ENCODE measurements around the gene WDR86. TPM values are rescaled to one million over a fixed set of nuclear protein-coding genes. Genes with fewer than 3 reads are reported as not detected.

The WDR86 gene
- total and polyA plus RNA-seq, 2 experiments from 2014 or later = 9.1 to 59.1 TPM

- Histone ChIP-seq H3K79me2 (replicated peaks; ENCODE audit: insufficient read depth) (no peaks in the 10 kb centered on the region), H3K27me3 (ENCODE audit: insufficient read depth) (no peaks in the 10 kb centered on the region), H3K9me2 (ENCODE audit: insufficient read depth) (no peaks in the 10 kb centered on the region), H3K27ac (ENCODE audit: low read depth) (no peak overlapping the region), H3K4me1 (ENCODE audit: insufficient read depth) (peaks cover 25% of the 10 kb centered on the region), H4K20me1 (replicated peaks; ENCODE audit: insufficient read depth) (no peaks in the 10 kb centered on the region), H3K4me2 (no peak overlapping the region), H3F3A (replicated peaks; ENCODE audit: low read depth) (no peaks in the 10 kb centered on the region), H3K36me3 (ENCODE audit: insufficient read depth) (no peaks in the 10 kb centered on the region; the same call in 1 of the 2 replicates), H2AFZ (no peak overlapping the region), H3K4me3 (no peak overlapping the region)
- H3K36me3 Mint-ChIP-seq (ENCODE audit: low read depth) = no peaks in the 10 kb centered on the region
- H3K9me3 Mint-ChIP-seq = no peaks in the 10 kb centered on the region
- H3K4me3 Mint-ChIP-seq = no peak overlapping the region
- no peak for DNase-seq (ENCODE audit: low spot score)
- TF ChIP-seq EZH2 (IDR thresholded peaks at IDR 0.05; ENCODE audit: low read depth, unreplicated experiment) = no peak
- no peak for TF ChIP-seq ZNF331 (CRISPR knock-in tag; IDR thresholded peaks at IDR 0.05; ENCODE audit: low read depth)
- no peak for TF ChIP-seq EZH2phosphoT487 (IDR thresholded peaks at IDR 0.05; ENCODE audit: unreplicated experiment)
- TF ChIP-seq NANOG (IDR thresholded peaks at IDR 0.05; ENCODE audit: borderline replicate concordance) = no peak
- TF ChIP-seq JUNB (IDR thresholded peaks at IDR 0.05; ENCODE audit: unreplicated experiment) = no peak
- TF ChIP-seq, protein P1, sequence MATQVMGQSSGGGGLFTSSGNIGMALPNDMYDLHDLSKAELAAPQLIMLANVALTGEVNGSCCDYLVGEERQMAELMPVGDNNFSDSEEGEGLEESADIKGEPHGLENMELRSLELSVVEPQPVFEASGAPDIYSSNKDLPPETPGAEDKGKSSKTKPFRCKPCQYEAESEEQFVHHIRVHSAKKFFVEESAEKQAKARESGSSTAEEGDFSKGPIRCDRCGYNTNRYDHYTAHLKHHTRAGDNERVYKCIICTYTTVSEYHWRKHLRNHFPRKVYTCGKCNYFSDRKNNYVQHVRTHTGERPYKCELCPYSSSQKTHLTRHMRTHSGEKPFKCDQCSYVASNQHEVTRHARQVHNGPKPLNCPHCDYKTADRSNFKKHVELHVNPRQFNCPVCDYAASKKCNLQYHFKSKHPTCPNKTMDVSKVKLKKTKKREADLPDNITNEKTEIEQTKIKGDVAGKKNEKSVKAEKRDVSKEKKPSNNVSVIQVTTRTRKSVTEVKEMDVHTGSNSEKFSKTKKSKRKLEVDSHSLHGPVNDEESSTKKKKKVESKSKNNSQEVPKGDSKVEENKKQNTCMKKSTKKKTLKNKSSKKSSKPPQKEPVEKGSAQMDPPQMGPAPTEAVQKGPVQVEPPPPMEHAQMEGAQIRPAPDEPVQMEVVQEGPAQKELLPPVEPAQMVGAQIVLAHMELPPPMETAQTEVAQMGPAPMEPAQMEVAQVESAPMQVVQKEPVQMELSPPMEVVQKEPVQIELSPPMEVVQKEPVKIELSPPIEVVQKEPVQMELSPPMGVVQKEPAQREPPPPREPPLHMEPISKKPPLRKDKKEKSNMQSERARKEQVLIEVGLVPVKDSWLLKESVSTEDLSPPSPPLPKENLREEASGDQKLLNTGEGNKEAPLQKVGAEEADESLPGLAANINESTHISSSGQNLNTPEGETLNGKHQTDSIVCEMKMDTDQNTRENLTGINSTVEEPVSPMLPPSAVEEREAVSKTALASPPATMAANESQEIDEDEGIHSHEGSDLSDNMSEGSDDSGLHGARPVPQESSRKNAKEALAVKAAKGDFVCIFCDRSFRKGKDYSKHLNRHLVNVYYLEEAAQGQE (IDR thresholded peaks at IDR 0.05; ENCODE audit: unreplicated experiment) = no peak
- TF ChIP-seq, protein P2, sequence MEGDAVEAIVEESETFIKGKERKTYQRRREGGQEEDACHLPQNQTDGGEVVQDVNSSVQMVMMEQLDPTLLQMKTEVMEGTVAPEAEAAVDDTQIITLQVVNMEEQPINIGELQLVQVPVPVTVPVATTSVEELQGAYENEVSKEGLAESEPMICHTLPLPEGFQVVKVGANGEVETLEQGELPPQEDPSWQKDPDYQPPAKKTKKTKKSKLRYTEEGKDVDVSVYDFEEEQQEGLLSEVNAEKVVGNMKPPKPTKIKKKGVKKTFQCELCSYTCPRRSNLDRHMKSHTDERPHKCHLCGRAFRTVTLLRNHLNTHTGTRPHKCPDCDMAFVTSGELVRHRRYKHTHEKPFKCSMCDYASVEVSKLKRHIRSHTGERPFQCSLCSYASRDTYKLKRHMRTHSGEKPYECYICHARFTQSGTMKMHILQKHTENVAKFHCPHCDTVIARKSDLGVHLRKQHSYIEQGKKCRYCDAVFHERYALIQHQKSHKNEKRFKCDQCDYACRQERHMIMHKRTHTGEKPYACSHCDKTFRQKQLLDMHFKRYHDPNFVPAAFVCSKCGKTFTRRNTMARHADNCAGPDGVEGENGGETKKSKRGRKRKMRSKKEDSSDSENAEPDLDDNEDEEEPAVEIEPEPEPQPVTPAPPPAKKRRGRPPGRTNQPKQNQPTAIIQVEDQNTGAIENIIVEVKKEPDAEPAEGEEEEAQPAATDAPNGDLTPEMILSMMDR (conservative IDR thresholded peaks at IDR 0.05; ENCODE audit: low read depth in 2 of 2) = no peak
- TF ChIP-seq ZNF114 (CRISPR knock-in tag; IDR thresholded peaks at IDR 0.05) = no peak
- TF ChIP-seq, protein P3, sequence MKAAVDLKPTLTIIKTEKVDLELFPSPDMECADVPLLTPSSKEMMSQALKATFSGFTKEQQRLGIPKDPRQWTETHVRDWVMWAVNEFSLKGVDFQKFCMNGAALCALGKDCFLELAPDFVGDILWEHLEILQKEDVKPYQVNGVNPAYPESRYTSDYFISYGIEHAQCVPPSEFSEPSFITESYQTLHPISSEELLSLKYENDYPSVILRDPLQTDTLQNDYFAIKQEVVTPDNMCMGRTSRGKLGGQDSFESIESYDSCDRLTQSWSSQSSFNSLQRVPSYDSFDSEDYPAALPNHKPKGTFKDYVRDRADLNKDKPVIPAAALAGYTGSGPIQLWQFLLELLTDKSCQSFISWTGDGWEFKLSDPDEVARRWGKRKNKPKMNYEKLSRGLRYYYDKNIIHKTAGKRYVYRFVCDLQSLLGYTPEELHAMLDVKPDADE (IDR thresholded peaks at IDR 0.05) = no peak
- TF ChIP-seq, protein P4, sequence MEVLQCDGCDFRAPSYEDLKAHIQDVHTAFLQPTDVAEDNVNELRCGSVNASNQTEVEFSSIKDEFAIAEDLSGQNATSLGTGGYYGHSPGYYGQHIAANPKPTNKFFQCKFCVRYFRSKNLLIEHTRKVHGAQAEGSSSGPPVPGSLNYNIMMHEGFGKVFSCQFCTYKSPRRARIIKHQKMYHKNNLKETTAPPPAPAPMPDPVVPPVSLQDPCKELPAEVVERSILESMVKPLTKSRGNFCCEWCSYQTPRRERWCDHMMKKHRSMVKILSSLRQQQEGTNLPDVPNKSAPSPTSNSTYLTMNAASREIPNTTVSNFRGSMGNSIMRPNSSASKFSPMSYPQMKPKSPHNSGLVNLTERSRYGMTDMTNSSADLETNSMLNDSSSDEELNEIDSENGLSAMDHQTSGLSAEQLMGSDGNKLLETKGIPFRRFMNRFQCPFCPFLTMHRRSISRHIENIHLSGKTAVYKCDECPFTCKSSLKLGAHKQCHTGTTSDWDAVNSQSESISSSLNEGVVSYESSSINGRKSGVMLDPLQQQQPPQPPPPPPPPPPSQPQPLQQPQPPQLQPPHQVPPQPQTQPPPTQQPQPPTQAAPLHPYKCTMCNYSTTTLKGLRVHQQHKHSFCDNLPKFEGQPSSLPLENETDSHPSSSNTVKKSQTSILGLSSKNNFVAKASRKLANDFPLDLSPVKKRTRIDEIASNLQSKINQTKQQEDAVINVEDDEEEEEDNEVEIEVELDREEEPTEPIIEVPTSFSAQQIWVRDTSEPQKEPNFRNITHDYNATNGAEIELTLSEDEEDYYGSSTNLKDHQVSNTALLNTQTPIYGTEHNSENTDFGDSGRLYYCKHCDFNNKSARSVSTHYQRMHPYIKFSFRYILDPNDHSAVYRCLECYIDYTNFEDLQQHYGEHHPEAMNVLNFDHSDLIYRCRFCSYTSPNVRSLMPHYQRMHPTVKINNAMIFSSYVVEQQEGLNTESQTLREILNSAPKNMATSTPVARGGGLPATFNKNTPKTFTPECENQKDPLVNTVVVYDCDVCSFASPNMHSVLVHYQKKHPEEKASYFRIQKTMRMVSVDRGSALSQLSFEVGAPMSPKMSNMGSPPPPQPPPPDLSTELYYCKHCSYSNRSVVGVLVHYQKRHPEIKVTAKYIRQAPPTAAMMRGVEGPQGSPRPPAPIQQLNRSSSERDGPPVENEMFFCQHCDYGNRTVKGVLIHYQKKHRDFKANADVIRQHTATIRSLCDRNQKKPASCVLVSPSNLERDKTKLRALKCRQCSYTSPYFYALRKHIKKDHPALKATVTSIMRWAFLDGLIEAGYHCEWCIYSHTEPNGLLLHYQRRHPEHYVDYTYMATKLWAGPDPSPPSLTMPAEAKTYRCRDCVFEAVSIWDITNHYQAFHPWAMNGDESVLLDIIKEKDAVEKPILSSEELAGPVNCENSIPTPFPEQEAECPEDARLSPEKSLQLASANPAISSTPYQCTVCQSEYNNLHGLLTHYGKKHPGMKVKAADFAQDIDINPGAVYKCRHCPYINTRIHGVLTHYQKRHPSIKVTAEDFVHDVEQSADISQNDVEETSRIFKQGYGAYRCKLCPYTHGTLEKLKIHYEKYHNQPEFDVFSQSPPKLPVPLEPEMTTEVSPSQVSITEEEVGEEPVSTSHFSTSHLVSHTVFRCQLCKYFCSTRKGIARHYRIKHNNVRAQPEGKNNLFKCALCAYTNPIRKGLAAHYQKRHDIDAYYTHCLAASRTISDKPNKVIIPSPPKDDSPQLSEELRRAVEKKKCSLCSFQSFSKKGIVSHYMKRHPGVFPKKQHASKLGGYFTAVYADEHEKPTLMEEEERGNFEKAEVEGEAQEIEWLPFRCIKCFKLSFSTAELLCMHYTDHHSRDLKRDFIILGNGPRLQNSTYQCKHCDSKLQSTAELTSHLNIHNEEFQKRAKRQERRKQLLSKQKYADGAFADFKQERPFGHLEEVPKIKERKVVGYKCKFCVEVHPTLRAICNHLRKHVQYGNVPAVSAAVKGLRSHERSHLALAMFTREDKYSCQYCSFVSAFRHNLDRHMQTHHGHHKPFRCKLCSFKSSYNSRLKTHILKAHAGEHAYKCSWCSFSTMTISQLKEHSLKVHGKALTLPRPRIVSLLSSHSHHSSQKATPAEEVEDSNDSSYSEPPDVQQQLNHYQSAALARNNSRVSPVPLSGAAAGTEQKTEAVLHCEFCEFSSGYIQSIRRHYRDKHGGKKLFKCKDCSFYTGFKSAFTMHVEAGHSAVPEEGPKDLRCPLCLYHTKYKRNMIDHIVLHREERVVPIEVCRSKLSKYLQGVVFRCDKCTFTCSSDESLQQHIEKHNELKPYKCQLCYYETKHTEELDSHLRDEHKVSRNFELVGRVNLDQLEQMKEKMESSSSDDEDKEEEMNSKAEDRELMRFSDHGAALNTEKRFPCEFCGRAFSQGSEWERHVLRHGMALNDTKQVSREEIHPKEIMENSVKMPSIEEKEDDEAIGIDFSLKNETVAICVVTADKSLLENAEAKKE (CRISPR knock-in tag; IDR thresholded peaks at IDR 0.05) = no peak
- no peak for TF ChIP-seq STAT1 (IDR thresholded peaks at IDR 0.05; ENCODE audit: unreplicated experiment)
- TF ChIP-seq POLR2AphosphoS5 (IDR thresholded peaks at IDR 0.05; ENCODE audit: low read depth) = no peak
- no peak for TF ChIP-seq CREB1 (CRISPR knock-in tag; IDR thresholded peaks at IDR 0.05; ENCODE audit: low read depth)
- peaks cover 7% of the 10 kb centered on the region for H3K27me3 Mint-ChIP-seq (ENCODE audit: insufficient read depth, low read depth, poor library complexity)
- H3K4me1 Mint-ChIP-seq = peaks cover 28% of the 10 kb centered on the region
- ATAC-seq = no peak
- H3K27ac Mint-ChIP-seq = no peak overlapping the region; the same call in 1 of the 2 replicates
Measured at GRCh38 chr7:151431281-151431767, 21.5 kb upstream of the WDR86 start.

All from GM23338 (cell line).